Measurements from ENCODE around the gene TBCB.

DNA sequence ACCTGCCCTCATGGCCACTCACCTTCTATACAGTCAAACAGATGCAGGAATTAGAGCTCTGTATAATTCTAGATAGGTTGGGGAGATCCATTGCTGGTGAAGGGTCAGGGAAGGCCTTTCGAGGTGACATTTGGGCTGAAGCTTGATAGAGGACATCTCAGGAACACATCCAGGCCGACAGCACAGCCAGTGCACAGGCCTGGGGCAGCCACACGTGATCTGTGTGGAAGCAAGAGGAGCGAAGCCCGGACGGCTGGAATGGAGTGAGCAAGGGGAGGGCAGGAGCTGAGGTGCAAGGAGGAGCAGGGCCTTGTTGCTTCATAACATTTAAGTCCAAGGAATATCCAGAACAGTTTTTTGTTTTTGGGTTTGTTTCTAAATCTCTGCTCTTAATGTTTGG is 8.8 kb upstream of the TBCB start:
- TF ChIP-seq, protein P1, sequence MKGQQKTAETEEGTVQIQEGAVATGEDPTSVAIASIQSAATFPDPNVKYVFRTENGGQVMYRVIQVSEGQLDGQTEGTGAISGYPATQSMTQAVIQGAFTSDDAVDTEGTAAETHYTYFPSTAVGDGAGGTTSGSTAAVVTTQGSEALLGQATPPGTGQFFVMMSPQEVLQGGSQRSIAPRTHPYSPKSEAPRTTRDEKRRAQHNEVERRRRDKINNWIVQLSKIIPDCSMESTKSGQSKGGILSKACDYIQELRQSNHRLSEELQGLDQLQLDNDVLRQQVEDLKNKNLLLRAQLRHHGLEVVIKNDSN (IDR thresholded peaks at IDR 0.05): no peak
- no peak for TF ChIP-seq EP300 (IDR thresholded peaks at IDR 0.05; ENCODE audit: borderline replicate concordance)
- TF ChIP-seq RAD21 (IDR thresholded peaks at IDR 0.05; ENCODE audit: low read depth): no peak
- no peak for TF ChIP-seq TEAD4 (IDR thresholded peaks at IDR 0.05)
- TF ChIP-seq EGR1 (IDR thresholded peaks at IDR 0.05): no peak
- no peak for TF ChIP-seq TAF1 (IDR thresholded peaks at IDR 0.05; ENCODE audit: low read depth)
- no peak for TF ChIP-seq YY1 (IDR thresholded peaks at IDR 0.05; ENCODE audit: low read depth)
- no peak for TF ChIP-seq CREB1 (IDR thresholded peaks at IDR 0.05; ENCODE audit: low read depth)
- TF ChIP-seq, protein P2, sequence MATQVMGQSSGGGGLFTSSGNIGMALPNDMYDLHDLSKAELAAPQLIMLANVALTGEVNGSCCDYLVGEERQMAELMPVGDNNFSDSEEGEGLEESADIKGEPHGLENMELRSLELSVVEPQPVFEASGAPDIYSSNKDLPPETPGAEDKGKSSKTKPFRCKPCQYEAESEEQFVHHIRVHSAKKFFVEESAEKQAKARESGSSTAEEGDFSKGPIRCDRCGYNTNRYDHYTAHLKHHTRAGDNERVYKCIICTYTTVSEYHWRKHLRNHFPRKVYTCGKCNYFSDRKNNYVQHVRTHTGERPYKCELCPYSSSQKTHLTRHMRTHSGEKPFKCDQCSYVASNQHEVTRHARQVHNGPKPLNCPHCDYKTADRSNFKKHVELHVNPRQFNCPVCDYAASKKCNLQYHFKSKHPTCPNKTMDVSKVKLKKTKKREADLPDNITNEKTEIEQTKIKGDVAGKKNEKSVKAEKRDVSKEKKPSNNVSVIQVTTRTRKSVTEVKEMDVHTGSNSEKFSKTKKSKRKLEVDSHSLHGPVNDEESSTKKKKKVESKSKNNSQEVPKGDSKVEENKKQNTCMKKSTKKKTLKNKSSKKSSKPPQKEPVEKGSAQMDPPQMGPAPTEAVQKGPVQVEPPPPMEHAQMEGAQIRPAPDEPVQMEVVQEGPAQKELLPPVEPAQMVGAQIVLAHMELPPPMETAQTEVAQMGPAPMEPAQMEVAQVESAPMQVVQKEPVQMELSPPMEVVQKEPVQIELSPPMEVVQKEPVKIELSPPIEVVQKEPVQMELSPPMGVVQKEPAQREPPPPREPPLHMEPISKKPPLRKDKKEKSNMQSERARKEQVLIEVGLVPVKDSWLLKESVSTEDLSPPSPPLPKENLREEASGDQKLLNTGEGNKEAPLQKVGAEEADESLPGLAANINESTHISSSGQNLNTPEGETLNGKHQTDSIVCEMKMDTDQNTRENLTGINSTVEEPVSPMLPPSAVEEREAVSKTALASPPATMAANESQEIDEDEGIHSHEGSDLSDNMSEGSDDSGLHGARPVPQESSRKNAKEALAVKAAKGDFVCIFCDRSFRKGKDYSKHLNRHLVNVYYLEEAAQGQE (IDR thresholded peaks at IDR 0.05; ENCODE audit: low read depth): no peak
- no peak for TF ChIP-seq CEBPB (IDR thresholded peaks at IDR 0.05)
- TF ChIP-seq, protein P3, sequence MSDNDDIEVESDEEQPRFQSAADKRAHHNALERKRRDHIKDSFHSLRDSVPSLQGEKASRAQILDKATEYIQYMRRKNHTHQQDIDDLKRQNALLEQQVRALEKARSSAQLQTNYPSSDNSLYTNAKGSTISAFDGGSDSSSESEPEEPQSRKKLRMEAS (IDR thresholded peaks at IDR 0.05): no peak
- TF ChIP-seq TCF12 (IDR thresholded peaks at IDR 0.05; ENCODE audit: low read depth): no peak
- TF ChIP-seq NFIC (IDR thresholded peaks at IDR 0.05): no peak
- TF ChIP-seq FOXM1 (IDR thresholded peaks at IDR 0.05; ENCODE audit: borderline replicate concordance, low read depth): no peak

Measured in Ishikawa (cell line).